IMR-90 (cell line): ENCODE measurements around the gene MICAL3. TPM values are rescaled to one million over a fixed set of nuclear protein-coding genes. Genes with fewer than 3 reads are reported as not detected.

Experiments
- ATAC-seq: fragments of 200-7000 bp; cut with Tn5 transposase; 2 replicates; pipeline ENCODE4 v1.9.1; 2020; ENCODE audit warnings: low read depth, mild to moderate bottlenecking, moderate library complexity
- BruUV-seq: library from RNA; stranded (reverse); fragments of 400-500 nt; replicated peaks from 2 replicates; lab custom pipeline; 2021; lab: Mats Ljungman, UMichigan
- CTCF ChIA-PET: fragments of 300-600 bp; formaldehyde crosslinking; extraction: SDS; loops from one replicate; lab custom pipeline; 2021; ENCODE audit warnings: antibody characterized with exemption; lab: Yijun Ruan, JAX
- POLR2A ChIA-PET: fragments of 300-600 bp; sonication (Branson Sonifier 250); formaldehyde crosslinking; loops from one replicate; lab custom pipeline; 2022; ENCODE audit warnings: antibody characterized with exemption; ENCODE audit not compliant: unreplicated experiment; lab: Charles Lee
- DNase-seq: peaks from one replicate; pipeline ENCODE4 v3.0.0; 2013
- H2AFZ ChIP-seq: replicated peaks from 2 replicates; pipeline ENCODE3; 2013; ENCODE audit warnings: low read length, mild to moderate bottlenecking; ENCODE audit not compliant: poor library complexity
- H2AK5ac ChIP-seq: 2 replicates; pipeline ENCODE4 v1.6.1; 2013; ENCODE audit warnings: low read depth, low read length, inconsistent platforms
- H2AK9ac ChIP-seq: replicated peaks from 2 replicates; pipeline ENCODE3; 2013; ENCODE audit warnings: mild to moderate bottlenecking, low read depth, low read length, moderate library complexity; ENCODE audit not compliant: poor library complexity
- H2BK120ac ChIP-seq: 2 replicates; pipeline ENCODE4 v1.6.1; 2013; ENCODE audit warnings: low read depth, low read length, inconsistent platforms
- H2BK15ac ChIP-seq: 3 replicates; pipeline ENCODE4 v1.6.1; 2013; ENCODE audit warnings: low read depth, low read length, inconsistent platforms
- H2BK20ac ChIP-seq: 2 replicates; pipeline ENCODE4 v1.6.1; 2013; ENCODE audit warnings: low read depth, mild to moderate bottlenecking, inconsistent platforms, low read length, moderate library complexity
- H2BK5ac ChIP-seq: 2 replicates; pipeline ENCODE4 v1.6.1; 2013; ENCODE audit warnings: mild to moderate bottlenecking, low read depth, low read length, inconsistent platforms; ENCODE audit not compliant: poor library complexity, severe bottlenecking
- H3K14ac ChIP-seq: replicated peaks from 2 replicates; pipeline ENCODE4 v1.6.1; 2013; ENCODE audit warnings: low read depth, low read length, inconsistent platforms
- H3K18ac ChIP-seq: 2 replicates; pipeline ENCODE4 v1.6.1; 2013; ENCODE audit warnings: low read depth, low read length, control low read depth
- H3K23ac ChIP-seq: 2 replicates; pipeline ENCODE4 v1.6.1; 2013; ENCODE audit warnings: low read depth, low read length, inconsistent platforms
- H3K27ac ChIP-seq: 2 replicates; pipeline ENCODE4 v1.5.1; 2013; ENCODE audit warnings: mild to moderate bottlenecking, control low read depth, low read length; ENCODE audit not compliant: insufficient read depth
- H3K27me3 ChIP-seq: 2 replicates; pipeline ENCODE4 v1.6.1; 2013; ENCODE audit warnings: low read length; ENCODE audit not compliant: control insufficient read depth, insufficient read depth
- H3K36me3 ChIP-seq: 2 replicates; pipeline ENCODE4 v1.6.1; 2013; ENCODE audit warnings: low read length, mixed read lengths; ENCODE audit not compliant: control insufficient read depth, insufficient read depth
- H3K4ac ChIP-seq: 2 replicates; pipeline ENCODE4 v1.6.1; 2013; ENCODE audit warnings: low read depth, low read length, inconsistent platforms
- H3K4me1 ChIP-seq: 2 replicates; pipeline ENCODE4 v1.6.1; 2013; ENCODE audit warnings: low read length, mixed read lengths; ENCODE audit not compliant: control insufficient read depth, insufficient read depth
- H3K4me2 ChIP-seq: 2 replicates; pipeline ENCODE4 v1.6.1; 2013; ENCODE audit warnings: low read depth, mild to moderate bottlenecking, control low read depth, low read length, moderate library complexity
- H3K4me3 ChIP-seq: 2 replicates; pipeline ENCODE4 v1.5.1; 2013; ENCODE audit warnings: low read depth, mild to moderate bottlenecking, control low read depth, low read length, moderate library complexity; ENCODE audit not compliant: insufficient read depth
- H3K56ac ChIP-seq: 2 replicates; pipeline ENCODE4 v1.6.1; 2013; ENCODE audit warnings: low read length, inconsistent platforms; ENCODE audit not compliant: insufficient read depth; ENCODE audit errors: extremely low read depth
- H3K79me1 ChIP-seq, 2 experiments: 2 replicates each; pipeline ENCODE4 v1.6.1; 2013; ENCODE audit warnings: low read length in 2 of 2, inconsistent platforms in 1 of 2, low read depth in 1 of 2
- H3K9ac ChIP-seq: 2 replicates; pipeline ENCODE4 v1.6.1; 2013; ENCODE audit warnings: low read depth, low read length, control low read depth
- H3K9me1 ChIP-seq: 2 replicates; pipeline ENCODE4 v1.6.1; 2013; ENCODE audit warnings: low read length, inconsistent platforms; ENCODE audit not compliant: insufficient read depth
- H3K9me3 ChIP-seq: 2 replicates; pipeline ENCODE4 v1.6.1; 2013; ENCODE audit warnings: low read length; ENCODE audit not compliant: control insufficient read depth, insufficient read depth
- H4K20me1 ChIP-seq: 2 replicates; pipeline ENCODE4 v1.6.1; 2013; ENCODE audit warnings: low read length, inconsistent platforms; ENCODE audit not compliant: insufficient read depth
- H4K5ac ChIP-seq: 2 replicates; pipeline ENCODE4 v1.6.1; 2013; ENCODE audit warnings: mild to moderate bottlenecking, low read depth, low read length, control low read depth
- H4K8ac ChIP-seq, 2 experiments: 2 replicates each; pipeline ENCODE4 v1.6.1; 2013; ENCODE audit warnings: low read depth in 2 of 2, low read length in 2 of 2, control low read depth in 1 of 2, inconsistent platforms in 1 of 2
- H4K91ac ChIP-seq: 2 replicates; pipeline ENCODE4 v1.6.1; 2013; ENCODE audit warnings: low read depth, low read length, inconsistent platforms; ENCODE audit not compliant: insufficient read depth
- CEBPB ChIP-seq: IDR thresholded peaks from 2 replicates; pipeline ENCODE4 v1.6.1; 2012; ENCODE audit warnings: low read depth, low read length, improper control_type of control experiment
- CHD1 ChIP-seq: IDR thresholded peaks from 2 replicates; pipeline ENCODE4 v1.6.1; 2012; ENCODE audit warnings: low read depth, low read length, improper control_type of control experiment
- MAZ ChIP-seq: IDR thresholded peaks from 2 replicates; pipeline ENCODE4 v1.6.1; 2012; ENCODE audit warnings: low read depth, mild to moderate bottlenecking, low read length, improper control_type of control experiment, moderate library complexity, borderline replicate concordance
- MXI1 ChIP-seq: IDR thresholded peaks from 2 replicates; pipeline ENCODE4 v1.6.1; 2012; ENCODE audit warnings: low read depth, mild to moderate bottlenecking, low read length, moderate library complexity, borderline replicate concordance
- RAD21 ChIP-seq: IDR thresholded peaks from 2 replicates; pipeline ENCODE4 v1.6.1; 2012; ENCODE audit warnings: low read length, improper control_type of control experiment
- RCOR1 ChIP-seq: IDR thresholded peaks from 2 replicates; pipeline ENCODE4 v1.6.1; 2012; ENCODE audit warnings: mild to moderate bottlenecking, low read length, improper control_type of control experiment; ENCODE audit not compliant: insufficient replicate concordance
- RFX5 ChIP-seq: IDR thresholded peaks from 2 replicates; pipeline ENCODE4 v1.8.0; 2012; ENCODE audit warnings: low read depth, mild to moderate bottlenecking, low read length, moderate library complexity
- SMC3 ChIP-seq: fragments of 150-350 bp; IDR thresholded peaks from 2 replicates; pipeline ENCODE4 v1.6.1; 2016; ENCODE audit warnings: low read depth, mild to moderate bottlenecking, antibody characterized with exemption, low read length, moderate library complexity
- WGBS, 2 experiments: methylation state at CpG; one replicate each; pipeline versions ENCODE4 v1.1.5 to v1.1.7; 2013; ENCODE audit warnings: missing lambda C conversion rate in 2 of 2; ENCODE audit not compliant: insufficient read length in 1 of 2; ENCODE audit errors: extremely low coverage in 2 of 2; 5-methylcytosine and 5-hydroxymethylcytosine counted together
- dilution Hi-C: fragments of 300-500 bp; cut with HindIII; formaldehyde crosslinking; loops from one replicate; pipeline ENCODE4 v1.14.3; 2018; ENCODE audit warnings: low sequenced_read_pairs; ENCODE audit not compliant: unreplicated experiment
- in situ Hi-C: fragments of 300-500 bp; cut with MboI; formaldehyde crosslinking; loops from 3 replicates; pipeline ENCODE4 v1.14.3; 2019; ENCODE audit warnings: low sequenced_read_pairs, inconsistent platforms, mixed read lengths
- intact Hi-C: fragments of 100-400 bp; cut with micrococcal nuclease; formaldehyde crosslinking; loops from 2 replicates; pipeline ENCODE4 v1.10.0; 2022
- polyA plus RNA-seq, 3 experiments: library from polyadenylated mRNA; depleted of rRNA; stranded (reverse); fragments of >200 nt; gene quantifications; 2 replicates each; pipeline ENCODE4 v1.2.3, GENCODE V29; 2012; ENCODE audit warnings: low replicate concordance in 1 of 3
- total RNA-seq: library from RNA; depleted of rRNA; stranded (reverse); fragments of >200 nt; gene quantifications from 2 replicates; pipeline ENCODE4 v1.2.3, GENCODE V29; 2012
- TF ChIP-seq, protein P1 (sequence below): fragments of 150-350 bp; IDR thresholded peaks from 2 replicates; pipeline ENCODE4 v1.6.1; 2016; ENCODE audit warnings: low read depth, mild to moderate bottlenecking, low read length, moderate library complexity, borderline replicate concordance
- TF ChIP-seq, protein P2 (sequence below): conservative IDR thresholded peaks from 2 replicates; pipeline ENCODE4 v1.5.1; 2012; ENCODE audit warnings: mild to moderate bottlenecking, low read depth, low read length, improper control_type of control experiment
- TF ChIP-seq, protein P3 (sequence below): fragments of 150-350 bp; IDR thresholded peaks from 2 replicates; pipeline ENCODE4 v1.6.1; 2017; ENCODE audit warnings: mild to moderate bottlenecking, antibody characterized with exemption, low read length, low read depth

MICAL3 gene
- total and polyA plus RNA-seq, 2 of the 4 experiments (the other 2 are of a cell fraction): 17.6 to 26.8 TPM

DNA sequence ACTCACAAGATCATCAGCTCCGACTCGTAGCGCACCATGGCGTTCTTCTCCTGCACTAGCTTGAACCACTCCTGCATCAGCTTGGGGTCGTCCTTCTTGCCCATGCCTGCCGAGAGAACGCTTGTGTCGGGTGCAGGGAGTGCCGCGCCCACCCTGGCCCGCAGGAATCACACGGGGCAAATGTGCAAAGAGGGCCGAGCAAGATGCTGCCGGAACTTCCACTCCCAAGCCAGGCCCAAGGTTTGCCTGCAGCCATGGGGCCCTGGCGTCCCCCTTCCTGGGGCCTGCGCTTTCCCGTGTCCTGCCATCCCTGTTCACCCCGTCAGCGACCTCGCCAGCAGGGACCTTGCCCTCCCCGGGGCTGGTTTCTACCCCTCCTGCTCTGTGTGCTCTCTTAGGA lies 233.2 kb downstream of the MICAL3 start:
- in situ Hi-C loops: no loop called here
- no peak for DNase-seq
- TF ChIP-seq RFX5 (no peak), MAZ (no peak), SMC3 (no peak), CHD1 (no peak), MXI1 (no peak), RAD21 (no peak), CEBPB (no peak), RCOR1 (no peak)
- TF ChIP-seq, protein P1, sequence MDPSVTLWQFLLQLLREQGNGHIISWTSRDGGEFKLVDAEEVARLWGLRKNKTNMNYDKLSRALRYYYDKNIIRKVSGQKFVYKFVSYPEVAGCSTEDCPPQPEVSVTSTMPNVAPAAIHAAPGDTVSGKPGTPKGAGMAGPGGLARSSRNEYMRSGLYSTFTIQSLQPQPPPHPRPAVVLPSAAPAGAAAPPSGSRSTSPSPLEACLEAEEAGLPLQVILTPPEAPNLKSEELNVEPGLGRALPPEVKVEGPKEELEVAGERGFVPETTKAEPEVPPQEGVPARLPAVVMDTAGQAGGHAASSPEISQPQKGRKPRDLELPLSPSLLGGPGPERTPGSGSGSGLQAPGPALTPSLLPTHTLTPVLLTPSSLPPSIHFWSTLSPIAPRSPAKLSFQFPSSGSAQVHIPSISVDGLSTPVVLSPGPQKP: no peak
- TF ChIP-seq, protein P2, sequence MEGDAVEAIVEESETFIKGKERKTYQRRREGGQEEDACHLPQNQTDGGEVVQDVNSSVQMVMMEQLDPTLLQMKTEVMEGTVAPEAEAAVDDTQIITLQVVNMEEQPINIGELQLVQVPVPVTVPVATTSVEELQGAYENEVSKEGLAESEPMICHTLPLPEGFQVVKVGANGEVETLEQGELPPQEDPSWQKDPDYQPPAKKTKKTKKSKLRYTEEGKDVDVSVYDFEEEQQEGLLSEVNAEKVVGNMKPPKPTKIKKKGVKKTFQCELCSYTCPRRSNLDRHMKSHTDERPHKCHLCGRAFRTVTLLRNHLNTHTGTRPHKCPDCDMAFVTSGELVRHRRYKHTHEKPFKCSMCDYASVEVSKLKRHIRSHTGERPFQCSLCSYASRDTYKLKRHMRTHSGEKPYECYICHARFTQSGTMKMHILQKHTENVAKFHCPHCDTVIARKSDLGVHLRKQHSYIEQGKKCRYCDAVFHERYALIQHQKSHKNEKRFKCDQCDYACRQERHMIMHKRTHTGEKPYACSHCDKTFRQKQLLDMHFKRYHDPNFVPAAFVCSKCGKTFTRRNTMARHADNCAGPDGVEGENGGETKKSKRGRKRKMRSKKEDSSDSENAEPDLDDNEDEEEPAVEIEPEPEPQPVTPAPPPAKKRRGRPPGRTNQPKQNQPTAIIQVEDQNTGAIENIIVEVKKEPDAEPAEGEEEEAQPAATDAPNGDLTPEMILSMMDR: no peak
- TF ChIP-seq, protein P3, sequence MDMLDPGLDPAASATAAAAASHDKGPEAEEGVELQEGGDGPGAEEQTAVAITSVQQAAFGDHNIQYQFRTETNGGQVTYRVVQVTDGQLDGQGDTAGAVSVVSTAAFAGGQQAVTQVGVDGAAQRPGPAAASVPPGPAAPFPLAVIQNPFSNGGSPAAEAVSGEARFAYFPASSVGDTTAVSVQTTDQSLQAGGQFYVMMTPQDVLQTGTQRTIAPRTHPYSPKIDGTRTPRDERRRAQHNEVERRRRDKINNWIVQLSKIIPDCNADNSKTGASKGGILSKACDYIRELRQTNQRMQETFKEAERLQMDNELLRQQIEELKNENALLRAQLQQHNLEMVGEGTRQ: no peak

More for the DNA sequence above, 233.2 kb downstream of the MICAL3 start:
- dilution Hi-C loops (no loop called here), intact Hi-C loops (no loop called here)
- H2BK20ac ChIP-seq: no peak overlapping the region
- no peaks in the 10 kb centered on the region for H3K27me3 ChIP-seq
- no peak overlapping the region for H2AK5ac ChIP-seq
- ChIA-PET POLR2A (no interaction called here), CTCF (no interaction called here)
- H3K36me3 ChIP-seq: peaks cover 24% of the 10 kb centered on the region
- H2AK9ac ChIP-seq: no peak overlapping the region
- H2BK5ac ChIP-seq: no peak overlapping the region
- no peaks in the 10 kb centered on the region for H3K79me1 ChIP-seq
- no peak overlapping the region for H2BK120ac ChIP-seq
- H2AFZ ChIP-seq: no peak overlapping the region
- no peak overlapping the region for H3K14ac ChIP-seq
- no peak overlapping the region for H4K5ac ChIP-seq
- no peak overlapping the region for H2BK15ac ChIP-seq
- no peaks in the 10 kb centered on the region for H3K9me1 ChIP-seq
- no peak overlapping the region for H3K27ac ChIP-seq
- H4K20me1 ChIP-seq: no peaks in the 10 kb centered on the region
- no peak overlapping the region for H3K56ac ChIP-seq
- no peak for ATAC-seq
- H4K91ac ChIP-seq: no peak overlapping the region
- BruUV-seq: no TSS peak
- H3K4me3 ChIP-seq: no peak overlapping the region
- H4K8ac ChIP-seq: no peak overlapping the region
- H3K4me1 ChIP-seq: no peaks in the 10 kb centered on the region
- no peak overlapping the region for H3K4me2 ChIP-seq
- H3K9me3 ChIP-seq: no peaks in the 10 kb centered on the region
- no peak overlapping the region for H3K18ac ChIP-seq
- no peak overlapping the region for H3K4ac ChIP-seq
- no peak overlapping the region for H3K9ac ChIP-seq
- H3K23ac ChIP-seq: no peak overlapping the region
- 82% methylated on average over 9 of the region's 21 CpGs; no CpG with 5 or more reads in 1 of the 2 experiments for WGBS, 2 experiments
